Inflammatory macrophage treated with lipopolysaccharide for 4 hours (primary cell): Measurements from ENCODE around the gene THSD4.

Source experiments
- DNase-seq: peaks from one replicate; pipeline ENCODE4 v3.0.0-alpha.2; 2020

Gene THSD4

GRCh38 chr15:71747128-71748083 lies 632.1 kb downstream of the THSD4 start:
- DNase-seq: peak; percentile 6

GRCh38 chr15:71748293-71748718 lies 633.0 kb downstream of the THSD4 start:
- DNase-seq: no peak

- DNase-seq: no peak
Measured at GRCh38 chr15:71749500-71749899, 634.2 kb downstream of the THSD4 start.

GRCh38 chr15:71752128-71752527 lies 636.9 kb downstream of the THSD4 start:
- no peak for DNase-seq

GRCh38 chr15:71752604-71753289 lies 637.5 kb downstream of the THSD4 start:
- peak; percentile 24 for DNase-seq

- DNase-seq: no peak
Measured at GRCh38 chr15:71753346-71753745, 638.1 kb downstream of the THSD4 start.

GRCh38 chr15:71754660-71755059 lies 639.4 kb downstream of the THSD4 start:
- no peak for DNase-seq

- DNase-seq: no peak
Measured at GRCh38 chr15:71755092-71755970, 640.1 kb downstream of the THSD4 start.

- DNase-seq: no peak
Measured at GRCh38 chr15:71756599-71757352, 641.5 kb downstream of the THSD4 start.

GRCh38 chr15:71757741-71758530 lies 642.7 kb downstream of the THSD4 start:
- DNase-seq: no peak

GRCh38 chr15:71758711-71759110 lies 643.4 kb downstream of the THSD4 start:
- no peak for DNase-seq

GRCh38 chr15:71760852-71761251 lies 645.6 kb downstream of the THSD4 start:
- no peak for DNase-seq

GRCh38 chr15:71761649-71762048 lies 646.4 kb downstream of the THSD4 start:
- peak; percentile 37 for DNase-seq

GRCh38 chr15:71768184-71768583 lies 652.9 kb downstream of the THSD4 start:
- no peak for DNase-seq

GRCh38 chr15:71773206-71773859 lies 658.1 kb downstream of the THSD4 start:
- no peak for DNase-seq

GRCh38 chr15:71775856-71776255 lies 660.6 kb downstream of the THSD4 start:
- DNase-seq: no peak

GRCh38 chr15:71776304-71776703 lies 661.0 kb downstream of the THSD4 start:
- no peak for DNase-seq

- DNase-seq: no peak
Measured at GRCh38 chr15:71777216-71777943, 662.1 kb downstream of the THSD4 start.

- DNase-seq: no peak
Measured at GRCh38 chr15:71779073-71779797, 664.0 kb downstream of the THSD4 start.
